IMR-90 (cell line): ENCODE results near the gene FBXL7. TPM values are rescaled to one million over a fixed set of nuclear protein-coding genes. Genes with fewer than 3 reads are reported as not detected.

Experiments
- ATAC-seq: fragments of 200-7000 bp; cut with Tn5 transposase; 2 replicates; pipeline ENCODE4 v1.9.1; 2020; ENCODE audit warnings: low read depth, mild to moderate bottlenecking, moderate library complexity
- BruUV-seq: library from RNA; stranded (reverse); fragments of 400-500 nt; replicated peaks from 2 replicates; lab custom pipeline; 2021; lab: Mats Ljungman, UMichigan
- CTCF ChIA-PET: fragments of 300-600 bp; formaldehyde crosslinking; extraction: SDS; loops from one replicate; lab custom pipeline; 2021; ENCODE audit warnings: antibody characterized with exemption; lab: Yijun Ruan, JAX
- POLR2A ChIA-PET: fragments of 300-600 bp; sonication (Branson Sonifier 250); formaldehyde crosslinking; loops from one replicate; lab custom pipeline; 2022; ENCODE audit warnings: antibody characterized with exemption; ENCODE audit not compliant: unreplicated experiment; lab: Charles Lee
- DNase-seq: peaks from one replicate; pipeline ENCODE4 v3.0.0; 2013
- H2AFZ ChIP-seq: replicated peaks from 2 replicates; pipeline ENCODE3; 2013; ENCODE audit warnings: low read length, mild to moderate bottlenecking; ENCODE audit not compliant: poor library complexity
- H2AK5ac ChIP-seq: 2 replicates; pipeline ENCODE4 v1.6.1; 2013; ENCODE audit warnings: low read depth, low read length, inconsistent platforms
- H2AK9ac ChIP-seq: replicated peaks from 2 replicates; pipeline ENCODE3; 2013; ENCODE audit warnings: mild to moderate bottlenecking, low read depth, low read length, moderate library complexity; ENCODE audit not compliant: poor library complexity
- H2BK120ac ChIP-seq: 2 replicates; pipeline ENCODE4 v1.6.1; 2013; ENCODE audit warnings: low read depth, low read length, inconsistent platforms
- H2BK15ac ChIP-seq: 3 replicates; pipeline ENCODE4 v1.6.1; 2013; ENCODE audit warnings: low read depth, low read length, inconsistent platforms
- H2BK20ac ChIP-seq: 2 replicates; pipeline ENCODE4 v1.6.1; 2013; ENCODE audit warnings: low read depth, mild to moderate bottlenecking, inconsistent platforms, low read length, moderate library complexity
- H2BK5ac ChIP-seq: 2 replicates; pipeline ENCODE4 v1.6.1; 2013; ENCODE audit warnings: mild to moderate bottlenecking, low read depth, low read length, inconsistent platforms; ENCODE audit not compliant: poor library complexity, severe bottlenecking
- H3K14ac ChIP-seq: replicated peaks from 2 replicates; pipeline ENCODE4 v1.6.1; 2013; ENCODE audit warnings: low read depth, low read length, inconsistent platforms
- H3K18ac ChIP-seq: 2 replicates; pipeline ENCODE4 v1.6.1; 2013; ENCODE audit warnings: low read depth, low read length, control low read depth
- H3K23ac ChIP-seq: 2 replicates; pipeline ENCODE4 v1.6.1; 2013; ENCODE audit warnings: low read depth, low read length, inconsistent platforms
- H3K27ac ChIP-seq: 2 replicates; pipeline ENCODE4 v1.5.1; 2013; ENCODE audit warnings: mild to moderate bottlenecking, control low read depth, low read length; ENCODE audit not compliant: insufficient read depth
- H3K27me3 ChIP-seq: 2 replicates; pipeline ENCODE4 v1.6.1; 2013; ENCODE audit warnings: low read length; ENCODE audit not compliant: control insufficient read depth, insufficient read depth
- H3K36me3 ChIP-seq: 2 replicates; pipeline ENCODE4 v1.6.1; 2013; ENCODE audit warnings: low read length, mixed read lengths; ENCODE audit not compliant: control insufficient read depth, insufficient read depth
- H3K4ac ChIP-seq: 2 replicates; pipeline ENCODE4 v1.6.1; 2013; ENCODE audit warnings: low read depth, low read length, inconsistent platforms
- H3K4me1 ChIP-seq: 2 replicates; pipeline ENCODE4 v1.6.1; 2013; ENCODE audit warnings: low read length, mixed read lengths; ENCODE audit not compliant: control insufficient read depth, insufficient read depth
- H3K4me2 ChIP-seq: 2 replicates; pipeline ENCODE4 v1.6.1; 2013; ENCODE audit warnings: low read depth, mild to moderate bottlenecking, control low read depth, low read length, moderate library complexity
- H3K4me3 ChIP-seq: 2 replicates; pipeline ENCODE4 v1.5.1; 2013; ENCODE audit warnings: low read depth, mild to moderate bottlenecking, control low read depth, low read length, moderate library complexity; ENCODE audit not compliant: insufficient read depth
- H3K56ac ChIP-seq: 2 replicates; pipeline ENCODE4 v1.6.1; 2013; ENCODE audit warnings: low read length, inconsistent platforms; ENCODE audit not compliant: insufficient read depth; ENCODE audit errors: extremely low read depth
- H3K79me1 ChIP-seq, 2 experiments: 2 replicates each; pipeline ENCODE4 v1.6.1; 2013; ENCODE audit warnings: low read length in 2 of 2, inconsistent platforms in 1 of 2, low read depth in 1 of 2
- H3K9ac ChIP-seq: 2 replicates; pipeline ENCODE4 v1.6.1; 2013; ENCODE audit warnings: low read depth, low read length, control low read depth
- H3K9me1 ChIP-seq: 2 replicates; pipeline ENCODE4 v1.6.1; 2013; ENCODE audit warnings: low read length, inconsistent platforms; ENCODE audit not compliant: insufficient read depth
- H3K9me3 ChIP-seq: 2 replicates; pipeline ENCODE4 v1.6.1; 2013; ENCODE audit warnings: low read length; ENCODE audit not compliant: control insufficient read depth, insufficient read depth
- H4K20me1 ChIP-seq: 2 replicates; pipeline ENCODE4 v1.6.1; 2013; ENCODE audit warnings: low read length, inconsistent platforms; ENCODE audit not compliant: insufficient read depth
- H4K5ac ChIP-seq: 2 replicates; pipeline ENCODE4 v1.6.1; 2013; ENCODE audit warnings: mild to moderate bottlenecking, low read depth, low read length, control low read depth
- H4K8ac ChIP-seq, 2 experiments: 2 replicates each; pipeline ENCODE4 v1.6.1; 2013; ENCODE audit warnings: low read depth in 2 of 2, low read length in 2 of 2, control low read depth in 1 of 2, inconsistent platforms in 1 of 2
- H4K91ac ChIP-seq: 2 replicates; pipeline ENCODE4 v1.6.1; 2013; ENCODE audit warnings: low read depth, low read length, inconsistent platforms; ENCODE audit not compliant: insufficient read depth
- BHLHE40 ChIP-seq: fragments of 150-350 bp; IDR thresholded peaks from 2 replicates; pipeline ENCODE4 v1.6.1; 2016; ENCODE audit warnings: mild to moderate bottlenecking, low read depth, low read length
- CEBPB ChIP-seq: IDR thresholded peaks from 2 replicates; pipeline ENCODE4 v1.6.1; 2012; ENCODE audit warnings: low read depth, low read length, improper control_type of control experiment
- CHD1 ChIP-seq: IDR thresholded peaks from 2 replicates; pipeline ENCODE4 v1.6.1; 2012; ENCODE audit warnings: low read depth, low read length, improper control_type of control experiment
- FOS ChIP-seq: fragments of 150-350 bp; IDR thresholded peaks from 2 replicates; pipeline ENCODE4 v1.6.1; 2016; ENCODE audit warnings: low read depth, low read length
- MAZ ChIP-seq: IDR thresholded peaks from 2 replicates; pipeline ENCODE4 v1.6.1; 2012; ENCODE audit warnings: low read depth, mild to moderate bottlenecking, low read length, improper control_type of control experiment, moderate library complexity, borderline replicate concordance
- MXI1 ChIP-seq: IDR thresholded peaks from 2 replicates; pipeline ENCODE4 v1.6.1; 2012; ENCODE audit warnings: low read depth, mild to moderate bottlenecking, low read length, moderate library complexity, borderline replicate concordance
- NFE2L2 ChIP-seq: fragments of 150-350 bp; IDR thresholded peaks from 2 replicates; pipeline ENCODE4 v1.6.1; 2016; ENCODE audit warnings: low read depth, mild to moderate bottlenecking, low read length
- POLR2A ChIP-seq: IDR thresholded peaks from 2 replicates; pipeline ENCODE4 v1.6.1; 2012; ENCODE audit warnings: mild to moderate bottlenecking, low read depth, low read length
- RAD21 ChIP-seq: IDR thresholded peaks from 2 replicates; pipeline ENCODE4 v1.6.1; 2012; ENCODE audit warnings: low read length, improper control_type of control experiment
- RCOR1 ChIP-seq: IDR thresholded peaks from 2 replicates; pipeline ENCODE4 v1.6.1; 2012; ENCODE audit warnings: mild to moderate bottlenecking, low read length, improper control_type of control experiment; ENCODE audit not compliant: insufficient replicate concordance
- WGBS, 2 experiments: methylation state at CpG; one replicate each; pipeline versions ENCODE4 v1.1.5 to v1.1.7; 2013; ENCODE audit warnings: missing lambda C conversion rate in 2 of 2; ENCODE audit not compliant: insufficient read length in 1 of 2; ENCODE audit errors: extremely low coverage in 2 of 2; 5-methylcytosine and 5-hydroxymethylcytosine counted together
- dilution Hi-C: fragments of 300-500 bp; cut with HindIII; formaldehyde crosslinking; loops from one replicate; pipeline ENCODE4 v1.14.3; 2018; ENCODE audit warnings: low sequenced_read_pairs; ENCODE audit not compliant: unreplicated experiment
- in situ Hi-C: fragments of 300-500 bp; cut with MboI; formaldehyde crosslinking; loops from 3 replicates; pipeline ENCODE4 v1.14.3; 2019; ENCODE audit warnings: low sequenced_read_pairs, inconsistent platforms, mixed read lengths
- intact Hi-C: fragments of 100-400 bp; cut with micrococcal nuclease; formaldehyde crosslinking; loops from 2 replicates; pipeline ENCODE4 v1.10.0; 2022
- polyA plus RNA-seq, 3 experiments: library from polyadenylated mRNA; depleted of rRNA; stranded (reverse); fragments of >200 nt; gene quantifications; 2 replicates each; pipeline ENCODE4 v1.2.3, GENCODE V29; 2012; ENCODE audit warnings: low replicate concordance in 1 of 3
- total RNA-seq: library from RNA; depleted of rRNA; stranded (reverse); fragments of >200 nt; gene quantifications from 2 replicates; pipeline ENCODE4 v1.2.3, GENCODE V29; 2012
- TF ChIP-seq, protein P1 (sequence below): fragments of 150-350 bp; IDR thresholded peaks from 2 replicates; pipeline ENCODE4 v1.6.1; 2016; ENCODE audit warnings: low read depth, mild to moderate bottlenecking, low read length, moderate library complexity, borderline replicate concordance
- TF ChIP-seq, protein P2 (sequence below): fragments of 150-350 bp; IDR thresholded peaks from 2 replicates; pipeline ENCODE4 v1.6.1; 2017; ENCODE audit warnings: mild to moderate bottlenecking, antibody characterized with exemption, low read length, low read depth
- TF ChIP-seq, protein P3 (sequence below): conservative IDR thresholded peaks from 2 replicates; pipeline ENCODE4 v1.5.1; 2012; ENCODE audit warnings: mild to moderate bottlenecking, low read depth, low read length, improper control_type of control experiment

The FBXL7 gene
- total and polyA plus RNA-seq, 2 of the 4 experiments (the other 2 are of a cell fraction) = 4.1 to 10.2 TPM

- in situ Hi-C loops = no loop called here
- Histone ChIP-seq H3K4me2 (no peak overlapping the region), H2AK9ac (no peak overlapping the region), H2BK5ac (no peak overlapping the region), H3K4me3 (no peak overlapping the region), H4K8ac (no peak overlapping the region), H4K20me1 (no peaks in the 10 kb centered on the region), H3K23ac (no peak overlapping the region), H2BK15ac (no peak overlapping the region), H3K79me1 (no peaks in the 10 kb centered on the region), H3K9me3 (no peaks in the 10 kb centered on the region), H3K4me1 (no peaks in the 10 kb centered on the region), H3K56ac (no peak overlapping the region), H4K5ac (no peak overlapping the region), H4K91ac (no peak overlapping the region), H2AK5ac (no peak overlapping the region), H3K14ac (no peak overlapping the region), H3K36me3 (no peaks in the 10 kb centered on the region), H3K27me3 (no peaks in the 10 kb centered on the region), H2BK20ac (no peak overlapping the region), H3K18ac (no peak overlapping the region), H3K9me1 (no peaks in the 10 kb centered on the region), H3K9ac (no peak overlapping the region), H2AFZ (no peak overlapping the region), H3K4ac (no peak overlapping the region), H2BK120ac (no peak overlapping the region), H3K27ac (no peak overlapping the region)
- TF ChIP-seq CHD1 = no peak
- TF ChIP-seq FOS = no peak
- no peak for TF ChIP-seq MXI1
- TF ChIP-seq, protein P1, sequence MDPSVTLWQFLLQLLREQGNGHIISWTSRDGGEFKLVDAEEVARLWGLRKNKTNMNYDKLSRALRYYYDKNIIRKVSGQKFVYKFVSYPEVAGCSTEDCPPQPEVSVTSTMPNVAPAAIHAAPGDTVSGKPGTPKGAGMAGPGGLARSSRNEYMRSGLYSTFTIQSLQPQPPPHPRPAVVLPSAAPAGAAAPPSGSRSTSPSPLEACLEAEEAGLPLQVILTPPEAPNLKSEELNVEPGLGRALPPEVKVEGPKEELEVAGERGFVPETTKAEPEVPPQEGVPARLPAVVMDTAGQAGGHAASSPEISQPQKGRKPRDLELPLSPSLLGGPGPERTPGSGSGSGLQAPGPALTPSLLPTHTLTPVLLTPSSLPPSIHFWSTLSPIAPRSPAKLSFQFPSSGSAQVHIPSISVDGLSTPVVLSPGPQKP = no peak
- TF ChIP-seq POLR2A = no peak
- no peak for TF ChIP-seq RAD21
- no peak for TF ChIP-seq NFE2L2
- TF ChIP-seq, protein P2, sequence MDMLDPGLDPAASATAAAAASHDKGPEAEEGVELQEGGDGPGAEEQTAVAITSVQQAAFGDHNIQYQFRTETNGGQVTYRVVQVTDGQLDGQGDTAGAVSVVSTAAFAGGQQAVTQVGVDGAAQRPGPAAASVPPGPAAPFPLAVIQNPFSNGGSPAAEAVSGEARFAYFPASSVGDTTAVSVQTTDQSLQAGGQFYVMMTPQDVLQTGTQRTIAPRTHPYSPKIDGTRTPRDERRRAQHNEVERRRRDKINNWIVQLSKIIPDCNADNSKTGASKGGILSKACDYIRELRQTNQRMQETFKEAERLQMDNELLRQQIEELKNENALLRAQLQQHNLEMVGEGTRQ = no peak
- TF ChIP-seq, protein P3, sequence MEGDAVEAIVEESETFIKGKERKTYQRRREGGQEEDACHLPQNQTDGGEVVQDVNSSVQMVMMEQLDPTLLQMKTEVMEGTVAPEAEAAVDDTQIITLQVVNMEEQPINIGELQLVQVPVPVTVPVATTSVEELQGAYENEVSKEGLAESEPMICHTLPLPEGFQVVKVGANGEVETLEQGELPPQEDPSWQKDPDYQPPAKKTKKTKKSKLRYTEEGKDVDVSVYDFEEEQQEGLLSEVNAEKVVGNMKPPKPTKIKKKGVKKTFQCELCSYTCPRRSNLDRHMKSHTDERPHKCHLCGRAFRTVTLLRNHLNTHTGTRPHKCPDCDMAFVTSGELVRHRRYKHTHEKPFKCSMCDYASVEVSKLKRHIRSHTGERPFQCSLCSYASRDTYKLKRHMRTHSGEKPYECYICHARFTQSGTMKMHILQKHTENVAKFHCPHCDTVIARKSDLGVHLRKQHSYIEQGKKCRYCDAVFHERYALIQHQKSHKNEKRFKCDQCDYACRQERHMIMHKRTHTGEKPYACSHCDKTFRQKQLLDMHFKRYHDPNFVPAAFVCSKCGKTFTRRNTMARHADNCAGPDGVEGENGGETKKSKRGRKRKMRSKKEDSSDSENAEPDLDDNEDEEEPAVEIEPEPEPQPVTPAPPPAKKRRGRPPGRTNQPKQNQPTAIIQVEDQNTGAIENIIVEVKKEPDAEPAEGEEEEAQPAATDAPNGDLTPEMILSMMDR = no peak
- TF ChIP-seq MAZ = no peak
- no peak for TF ChIP-seq RCOR1
- no peak for TF ChIP-seq BHLHE40
- no peak for TF ChIP-seq CEBPB
- CTCF ChIA-PET = no interaction called here
- intact Hi-C loops = no loop called here
- ATAC-seq (no peak; the same call in 1 of the 2 replicates), DNase-seq (no peak)
- POLR2A ChIA-PET = no interaction called here
- BruUV-seq = no TSS peak
- dilution Hi-C loops = no loop called here
- no CpG with 5 or more reads among the region's 7 CpGs for WGBS, 2 experiments
Measured at GRCh38 chr5:15959370-15960164, 459.6 kb downstream of the FBXL7 start.
